GM21529 (cell line): ENCODE measurements around the gene F11.
"Not testable (repeated sequence)": the region's sequence is repeated elsewhere in the genome, so short reads cannot be mapped to it uniquely, and the experiment has no call there.

ENCODE experiments used
- ATAC-seq: cut with Tn5 transposase; IDR thresholded peaks from one replicate; pipeline ENCODE4 v1.9.1; 2021; ENCODE audit not compliant: unreplicated experiment

The F11 gene

GRCh38 chr4:186298031-186298647 is 32.1 kb downstream of the F11 start:
- no peak for ATAC-seq

- no peak for ATAC-seq
These were observed 33.3 kb downstream of the F11 start for GRCh38 chr4:186299291-186299690.

- no peak for ATAC-seq
These were observed 34.8 kb downstream of the F11 start for GRCh38 chr4:186300659-186301390.

- ATAC-seq = no peak
These were observed 38.2 kb downstream of the F11 start for GRCh38 chr4:186304216-186304615.

GRCh38 chr4:186304866-186305505 is 39.0 kb downstream of the F11 start:
- no peak for ATAC-seq

GRCh38 chr4:186307497-186307896 is 41.5 kb downstream of the F11 start:
- no peak for ATAC-seq

- no peak for ATAC-seq
These were observed 41.9 kb downstream of the F11 start for GRCh38 chr4:186307916-186308315.

- no peak for ATAC-seq
These were observed 52.5 kb downstream of the F11 start for GRCh38 chr4:186318481-186318880.

GRCh38 chr4:186324660-186325059 is 58.7 kb downstream of the F11 start:
- ATAC-seq = not testable (repeated sequence)

GRCh38 chr4:186326391-186326790 is 60.4 kb downstream of the F11 start:
- ATAC-seq = no peak

- no peak for ATAC-seq
These were observed 63.4 kb downstream of the F11 start for GRCh38 chr4:186329372-186329771.

- no peak for ATAC-seq
These were observed 64.4 kb downstream of the F11 start for GRCh38 chr4:186330368-186330767.

- no peak for ATAC-seq
These were observed 69.8 kb downstream of the F11 start for GRCh38 chr4:186335793-186336192.
